OCI-LY7 (cell line): Measurements from ENCODE around the gene GCLM. TPM values are rescaled to one million over a fixed set of nuclear protein-coding genes. Genes with fewer than 3 reads are reported as not detected.
A peak's percentile ranks its signal among the peaks of the same experiment; 100 is the strongest.

Experiments
- BruUV-seq: library from RNA; stranded (reverse); fragments of 400-500 nt; replicated peaks from 2 replicates; lab custom pipeline; 2021; lab: Mats Ljungman, UMichigan
- CTCF ChIA-PET: fragments of 300-600 bp; sonication (Branson Sonifier 250); formaldehyde crosslinking; loops from one replicate; lab custom pipeline; 2022; ENCODE audit warnings: antibody characterized with exemption; ENCODE audit not compliant: unreplicated experiment; lab: Charles Lee
- POLR2A ChIA-PET: fragments of 300-600 bp; sonication (Branson Sonifier 250); formaldehyde crosslinking; loops from one replicate; lab custom pipeline; 2022; ENCODE audit warnings: antibody characterized with exemption; lab: Charles Lee
- DNase-seq: peaks from one replicate; pipeline ENCODE4 v3.0.0-alpha.2; 2015; ENCODE audit warnings: low spot score
- H2AFZ ChIP-seq: fragments of 200-600 bp; sonication (generic), shearing (Covaris generic); 2 replicates; pipeline ENCODE4 v1.6.1; 2014; ENCODE audit warnings: mild to moderate bottlenecking, antibody characterized with exemption, low read length, moderate library complexity
- H3K27ac ChIP-seq: fragments of 200-600 bp; sonication (generic); 2 replicates; pipeline ENCODE4 v1.5.1; 2014; ENCODE audit warnings: mixed run types, low read depth, mild to moderate bottlenecking, moderate library complexity, low read length, inconsistent platforms; ENCODE audit not compliant: poor library complexity, severe bottlenecking
- H3K36me3 ChIP-seq: fragments of 200-600 bp; sonication (generic); 2 replicates; pipeline ENCODE4 v1.6.1; 2014; ENCODE audit warnings: mild to moderate bottlenecking, antibody characterized with exemption, low read length, moderate library complexity, mixed read lengths; ENCODE audit not compliant: insufficient read depth
- H3K4me1 ChIP-seq: fragments of 200-600 bp; sonication (generic); 2 replicates; pipeline ENCODE4 v1.5.1; 2014; ENCODE audit warnings: mild to moderate bottlenecking, low read length; ENCODE audit not compliant: insufficient read depth, poor library complexity, severe bottlenecking
- H3K4me2 ChIP-seq: fragments of 200-600 bp; sonication (generic); 2 replicates; pipeline ENCODE4 v1.6.1; 2014; ENCODE audit warnings: mild to moderate bottlenecking, low read length
- H3K4me3 ChIP-seq: fragments of 200-600 bp; sonication (generic); 2 replicates; pipeline ENCODE4 v1.5.1; 2014; ENCODE audit warnings: mild to moderate bottlenecking, low read depth, low read length; ENCODE audit not compliant: poor library complexity, severe bottlenecking
- H3K79me2 ChIP-seq: fragments of 200-600 bp; sonication (generic); 2 replicates; pipeline ENCODE4 v1.6.1; 2016; ENCODE audit warnings: low read depth, mild to moderate bottlenecking, low read length, moderate library complexity, mixed read lengths; ENCODE audit not compliant: insufficient read depth
- H3K9me2 ChIP-seq: fragments of 200-600 bp; sonication (generic); 2 replicates; pipeline ENCODE4 v1.6.1; 2016; ENCODE audit warnings: mild to moderate bottlenecking, low read length, mixed read lengths; ENCODE audit not compliant: insufficient read depth
- H3K9me3 ChIP-seq: fragments of 200-600 bp; sonication (generic); 2 replicates; pipeline ENCODE4 v1.6.1; 2014; ENCODE audit warnings: mild to moderate bottlenecking, mixed run types, low read length, mixed read lengths
- H4K20me1 ChIP-seq: fragments of 200-600 bp; sonication (generic); 2 replicates; pipeline ENCODE4 v1.6.1; 2014; ENCODE audit warnings: mild to moderate bottlenecking, antibody characterized with exemption, low read length, moderate library complexity, mixed read lengths; ENCODE audit not compliant: insufficient read depth
- EZH2phosphoT487 ChIP-seq: fragments of 200-600 bp; sonication (generic); IDR thresholded peaks from 2 replicates; pipeline ENCODE4 v1.6.1; 2018; ENCODE audit warnings: low read depth, borderline replicate concordance, mild to moderate bottlenecking, mixed run types, antibody characterized with exemption, low read length, moderate library complexity, mixed read lengths
- intact Hi-C: fragments of 100-400 bp; cut with micrococcal nuclease; formaldehyde crosslinking; loops from one replicate; pipeline ENCODE4 v1.10.0; 2022; ENCODE audit not compliant: unreplicated experiment
- total RNA-seq, 2 experiments: library from RNA; depleted of rRNA in 1 of 2; stranded (reverse); fragments of >200 nt in 1 of 2; shearing (Covaris generic) in 1 of 2; gene quantifications; 2 replicates each; pipeline ENCODE4 v1.2.3, GENCODE V29; 2014 to 2022
- TF ChIP-seq, protein P1 (sequence below): fragments of 200-600 bp; sonication (generic); conservative IDR thresholded peaks from 2 replicates; pipeline ENCODE4 v1.5.1; 2014; ENCODE audit warnings: mild to moderate bottlenecking, antibody characterized with exemption, low read length, moderate library complexity, mixed read lengths

The GCLM gene
- total RNA-seq, 2 experiments from 2014 or later: 7.0 to 24.0 TPM

DNA sequence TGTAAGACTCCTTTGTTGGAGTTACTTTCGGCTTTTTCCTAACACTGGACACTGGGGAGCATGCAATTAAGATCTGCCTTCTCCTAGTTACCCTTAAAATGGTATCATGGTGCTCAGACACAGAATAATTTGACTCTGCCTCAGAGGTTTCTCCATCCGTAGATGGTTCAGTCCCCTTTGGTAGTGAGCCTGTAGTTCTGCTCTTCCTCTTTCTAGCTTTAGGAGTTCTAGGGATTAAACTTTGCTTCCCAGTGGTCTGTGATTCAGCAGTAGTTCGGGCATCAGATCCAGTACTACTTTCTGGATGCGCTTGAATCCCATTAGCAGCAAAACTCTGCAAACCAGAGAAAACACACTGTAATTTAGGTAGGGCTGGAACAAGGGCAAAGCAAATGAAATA, 31.7 kb downstream of the GCLM start:
- H4K20me1 ChIP-seq: peaks cover 30% of the 10 kb centered on the region
- H3K9me3 ChIP-seq: no peaks in the 10 kb centered on the region
- no peaks in the 10 kb centered on the region for H3K9me2 ChIP-seq
- H3K36me3 ChIP-seq: peaks cover 57% of the 10 kb centered on the region
- no peak for DNase-seq
- TF ChIP-seq, protein P1, sequence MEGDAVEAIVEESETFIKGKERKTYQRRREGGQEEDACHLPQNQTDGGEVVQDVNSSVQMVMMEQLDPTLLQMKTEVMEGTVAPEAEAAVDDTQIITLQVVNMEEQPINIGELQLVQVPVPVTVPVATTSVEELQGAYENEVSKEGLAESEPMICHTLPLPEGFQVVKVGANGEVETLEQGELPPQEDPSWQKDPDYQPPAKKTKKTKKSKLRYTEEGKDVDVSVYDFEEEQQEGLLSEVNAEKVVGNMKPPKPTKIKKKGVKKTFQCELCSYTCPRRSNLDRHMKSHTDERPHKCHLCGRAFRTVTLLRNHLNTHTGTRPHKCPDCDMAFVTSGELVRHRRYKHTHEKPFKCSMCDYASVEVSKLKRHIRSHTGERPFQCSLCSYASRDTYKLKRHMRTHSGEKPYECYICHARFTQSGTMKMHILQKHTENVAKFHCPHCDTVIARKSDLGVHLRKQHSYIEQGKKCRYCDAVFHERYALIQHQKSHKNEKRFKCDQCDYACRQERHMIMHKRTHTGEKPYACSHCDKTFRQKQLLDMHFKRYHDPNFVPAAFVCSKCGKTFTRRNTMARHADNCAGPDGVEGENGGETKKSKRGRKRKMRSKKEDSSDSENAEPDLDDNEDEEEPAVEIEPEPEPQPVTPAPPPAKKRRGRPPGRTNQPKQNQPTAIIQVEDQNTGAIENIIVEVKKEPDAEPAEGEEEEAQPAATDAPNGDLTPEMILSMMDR: no peak
- no peak for TF ChIP-seq EZH2phosphoT487
- H3K4me3 ChIP-seq: peak overlapping the region; percentile 94
- intact Hi-C loops: no loop called here
- H3K27ac ChIP-seq: no peak overlapping the region
- POLR2A ChIA-PET: interaction anchor here (1.0 to 1.3 kb wide), 2 partner anchors 32 kb away, joined by 4 to 5 read pairs; partner anchors contain the start of gene GCLM
- H3K4me1 ChIP-seq: peaks cover 30% of the 10 kb centered on the region
- peak overlapping the region; percentile 93 for H3K4me2 ChIP-seq
- CTCF ChIA-PET: no interaction called here
- no peak overlapping the region for H2AFZ ChIP-seq
- peaks cover 57% of the 10 kb centered on the region for H3K79me2 ChIP-seq
- BruUV-seq: no TSS peak

DNA sequence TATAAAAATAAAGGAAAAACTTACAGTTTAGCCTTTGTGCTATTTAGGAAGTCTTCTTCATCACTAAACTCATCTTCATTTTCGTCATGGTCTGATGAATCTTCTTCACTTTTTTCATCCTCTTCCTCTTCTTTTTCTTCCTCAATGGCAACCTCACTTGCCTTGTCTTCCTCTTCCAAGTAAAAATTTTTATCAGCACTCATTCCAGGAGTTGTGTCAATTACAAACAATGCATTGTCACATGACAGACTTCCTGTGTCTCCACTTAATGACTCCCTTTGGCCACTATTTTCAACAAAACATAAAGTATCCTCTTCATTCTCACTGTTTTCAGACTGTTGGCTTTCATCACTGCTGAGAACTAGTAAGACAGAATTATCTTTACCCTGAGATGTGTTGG, 33.0 kb downstream of the GCLM start:
- Histone ChIP-seq H3K4me1 (peaks cover 30% of the 10 kb centered on the region), H3K79me2 (peaks cover 57% of the 10 kb centered on the region), H3K36me3 (peaks cover 70% of the 10 kb centered on the region), H4K20me1 (peaks cover 30% of the 10 kb centered on the region), H3K9me2 (no peaks in the 10 kb centered on the region), H3K27ac (no peak overlapping the region), H2AFZ (no peak overlapping the region), H3K4me2 (peak overlapping the region; percentile 93), H3K9me3 (no peaks in the 10 kb centered on the region), H3K4me3 (peak overlapping the region; percentile 46)
- intact Hi-C loops: no loop called here
- DNase-seq: no peak
- ChIA-PET POLR2A (no interaction called here), CTCF (no interaction called here)
- no peak for TF ChIP-seq EZH2phosphoT487
- TF ChIP-seq, protein P1: no peak
- BruUV-seq: no TSS peak

DNA sequence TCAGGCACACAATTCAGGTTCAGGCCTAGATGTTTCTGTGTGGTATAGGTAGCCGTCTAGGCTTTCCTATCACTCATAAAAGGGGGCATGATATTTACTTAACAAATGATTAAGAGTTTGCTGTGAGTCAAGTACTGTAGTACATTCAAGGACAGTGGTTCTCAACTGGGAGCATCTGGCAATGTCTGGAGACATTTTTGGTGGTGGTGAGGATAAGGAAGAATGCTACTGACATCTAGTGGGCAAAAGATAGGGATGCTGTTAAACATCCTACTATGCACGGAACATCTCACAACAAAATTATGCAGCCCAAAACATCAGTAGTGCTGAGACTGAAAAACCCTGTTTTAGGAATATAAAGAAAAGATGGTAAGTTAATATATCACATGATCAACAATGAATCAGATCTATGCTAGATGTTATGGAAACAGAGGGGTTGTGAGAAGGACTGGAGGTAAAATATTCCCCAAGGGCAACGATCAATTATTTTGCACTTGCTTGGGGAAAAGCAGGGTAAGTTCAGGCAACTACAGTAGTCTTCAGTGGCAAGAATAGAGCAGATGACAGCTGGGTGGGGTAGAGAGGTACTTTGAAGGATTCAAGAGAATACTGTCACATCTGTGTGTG, 35.1 kb downstream of the GCLM start:
- POLR2A ChIA-PET: interaction anchor here (0.6 to 1.1 kb wide), 2 partner anchors 11 to 23 kb away, joined by 3 to 4 read pairs; no protein-coding TSS in a partner anchor
- H3K79me2 ChIP-seq: peaks cover 52% of the 10 kb centered on the region

More for the DNA sequence above, 35.1 kb downstream of the GCLM start:
- Histone ChIP-seq H3K36me3 (peaks cover 90% of the 10 kb centered on the region), H3K4me2 (no peak overlapping the region), H3K27ac (no peak overlapping the region), H3K9me3 (no peaks in the 10 kb centered on the region), H3K4me1 (peaks cover 24% of the 10 kb centered on the region), H3K9me2 (no peaks in the 10 kb centered on the region), H3K4me3 (no peak overlapping the region), H2AFZ (no peak overlapping the region), H4K20me1 (peaks cover 30% of the 10 kb centered on the region)
- intact Hi-C loops: no loop called here
- CTCF ChIA-PET: interaction anchor here (1.2 kb wide), 1 partner anchor 8 kb away, joined by 4 read pairs; no protein-coding TSS in a partner anchor
- no peak for TF ChIP-seq EZH2phosphoT487
- TF ChIP-seq, protein P1: peak; percentile 79
- peak; percentile 28 for DNase-seq
- no TSS peak for BruUV-seq
